Muscle of leg (tissue), 11 donors: ENCODE data around the gene MRGPRD. TPM values are rescaled to one million over a fixed set of nuclear protein-coding genes. Genes with fewer than 3 reads are reported as not detected.
A peak's percentile ranks its signal among the peaks of the same experiment; 100 is the strongest.

Source experiments
- DNase-seq: peaks from one replicate; pipeline ENCODE4 v3.0.0; 2013
- H3K27ac ChIP-seq: one replicate; pipeline ENCODE4 v1.5.1; 2013; ENCODE audit warnings: mild to moderate bottlenecking, low read length, control low read depth
- H3K27me3 ChIP-seq: one replicate; pipeline ENCODE4 v1.6.1; 2013; ENCODE audit warnings: low read length; ENCODE audit not compliant: control insufficient read depth, insufficient read depth
- H3K36me3 ChIP-seq: one replicate; pipeline ENCODE4 v1.6.1; 2013; ENCODE audit warnings: low read length; ENCODE audit not compliant: control insufficient read depth, insufficient read depth
- H3K4me1 ChIP-seq: one replicate; pipeline ENCODE4 v1.6.1; 2013; ENCODE audit warnings: low read length; ENCODE audit not compliant: control insufficient read depth, insufficient read depth
- H3K4me3 ChIP-seq: one replicate; pipeline ENCODE4 v1.5.1; 2013; ENCODE audit warnings: low read length, control low read depth
- H3K9me3 ChIP-seq: replicated peaks from 2 replicates; pipeline ENCODE4 v1.6.1; 2013; ENCODE audit warnings: low read depth, low read length; ENCODE audit not compliant: control insufficient read depth
- WGBS: methylation state at CpG from one replicate; pipeline ENCODE4 v1.1.5; 2013; ENCODE audit warnings: missing lambda C conversion rate; ENCODE audit not compliant: insufficient coverage; 5-methylcytosine and 5-hydroxymethylcytosine counted together
- polyA plus RNA-seq, 8 donors: library from polyadenylated mRNA; unstranded; fragments of 120-200 nt; gene quantifications; one replicate each; pipeline versions ENCODE4 v1.2.1 to v1.2.3, GENCODE V29; 2013; ENCODE audit warnings: inconsistent platforms in 1 of 8, low replicate concordance in 1 of 8; ENCODE audit not compliant: insufficient read length in 8 of 8, insufficient read depth in 1 of 8
- total RNA-seq: library from RNA; stranded (reverse); fragments of 120-200 nt; gene quantifications from one replicate; pipeline ENCODE4 v1.2.4, GENCODE V29; 2013

The MRGPRD gene
- total and polyA plus RNA-seq, 9 donors, result 0.25 to 0.60 (median 0.27) TPM; not detected in 6

- DNase-seq, result peak; percentile 98
- no peaks in the 10 kb centered on the region for H3K9me3 ChIP-seq
- peaks cover 5% of the 10 kb centered on the region for H3K36me3 ChIP-seq
- WGBS, result 0% methylated on average over 27 of the region's 43 CpGs
- H3K4me1 ChIP-seq, result peaks cover 68% of the 10 kb centered on the region
- H3K4me3 ChIP-seq, result peak within 1 kb of the TSS; percentile 67
- peak within 1 kb of the TSS; percentile 95 for H3K27ac ChIP-seq
- H3K27me3 ChIP-seq, result peaks cover 43% of the 10 kb centered on the region
Observed at GRCh38 chr11:69013009-69013951, 32.5 kb upstream of the MRGPRD start, which contains the start of gene MRGPRF. Gene MRGPRF (minus strand): TSS chr11:69013246. CDS start chr11:69009901, 3,345 bp downstream.

GRCh38 chr11:69012092-69013008 is 31.6 kb upstream of the MRGPRD start:
- Histone ChIP-seq H3K4me1 (peaks cover 76% of the 10 kb centered on the region), H3K27ac (peak overlapping the region; percentile 95), H3K4me3 (peak overlapping the region; percentile 67), H3K27me3 (peaks cover 43% of the 10 kb centered on the region), H3K36me3 (peaks cover 14% of the 10 kb centered on the region), H3K9me3 (no peaks in the 10 kb centered on the region)
- peak; percentile 60 for DNase-seq
- 13% methylated on average over 13 of the region's 21 CpGs for WGBS

- H3K9me3 ChIP-seq, result no peaks in the 10 kb centered on the region
- no peak for DNase-seq
- H3K27me3 ChIP-seq, result peaks cover 43% of the 10 kb centered on the region
- H3K27ac ChIP-seq, result peak overlapping the region; percentile 95
- peak overlapping the region; percentile 67 for H3K4me3 ChIP-seq
- H3K4me1 ChIP-seq, result peaks cover 76% of the 10 kb centered on the region
- 52% methylated on average over 6 of the region's 9 CpGs for WGBS
- peaks cover 16% of the 10 kb centered on the region for H3K36me3 ChIP-seq
Observed at GRCh38 chr11:69011624-69012091, 30.9 kb upstream of the MRGPRD start.

- no peaks in the 10 kb centered on the region for H3K9me3 ChIP-seq
- peak overlapping the region; percentile 67 for H3K4me3 ChIP-seq
- peaks cover 43% of the 10 kb centered on the region for H3K27me3 ChIP-seq
- WGBS, result 6% methylated on average over 42 of the region's 43 CpGs
- H3K27ac ChIP-seq, result peak overlapping the region; percentile 95
- DNase-seq, result peak; percentile 91
- peaks cover 76% of the 10 kb centered on the region for H3K4me1 ChIP-seq
- H3K36me3 ChIP-seq, result peaks cover 16% of the 10 kb centered on the region
Observed at GRCh38 chr11:69010964-69011623, 30.3 kb upstream of the MRGPRD start.

GRCh38 chr11:69010361-69010891 is 29.6 kb upstream of the MRGPRD start:
- peaks cover 18% of the 10 kb centered on the region for H3K36me3 ChIP-seq
- H3K9me3 ChIP-seq, result no peaks in the 10 kb centered on the region
- 41% methylated on average over 3 of the region's 9 CpGs for WGBS
- H3K4me3 ChIP-seq, result peak overlapping the region; percentile 48
- peaks cover 41% of the 10 kb centered on the region for H3K27me3 ChIP-seq
- peaks cover 79% of the 10 kb centered on the region for H3K4me1 ChIP-seq
- no peak for DNase-seq
- peak overlapping the region; percentile 73 for H3K27ac ChIP-seq

- no peaks in the 10 kb centered on the region for H3K9me3 ChIP-seq
- H3K4me1 ChIP-seq, result peaks cover 71% of the 10 kb centered on the region
- H3K27ac ChIP-seq, result peak overlapping the region; percentile 69
- peaks cover 40% of the 10 kb centered on the region for H3K27me3 ChIP-seq
- no peak for DNase-seq
- no peak overlapping the region for H3K4me3 ChIP-seq
- peaks cover 26% of the 10 kb centered on the region for H3K36me3 ChIP-seq
- 69% methylated on average over 6 of the region's 16 CpGs for WGBS
Observed at GRCh38 chr11:69009441-69010211, 28.8 kb upstream of the MRGPRD start.

- Histone ChIP-seq H3K27ac (peak overlapping the region; percentile 69), H3K27me3 (peaks cover 32% of the 10 kb centered on the region), H3K4me1 (peaks cover 64% of the 10 kb centered on the region), H3K4me3 (no peak overlapping the region), H3K9me3 (no peaks in the 10 kb centered on the region), H3K36me3 (peaks cover 32% of the 10 kb centered on the region)
- peak; percentile 88 for DNase-seq
- 49% methylated on average over 13 of the region's 17 CpGs for WGBS
Observed at GRCh38 chr11:69008737-69009440, 28.1 kb upstream of the MRGPRD start.

GRCh38 chr11:69007975-69008381 is 27.2 kb upstream of the MRGPRD start:
- peaks cover 57% of the 10 kb centered on the region for H3K4me1 ChIP-seq
- DNase-seq, result no peak
- 37% methylated on average over 3 of the region's 8 CpGs for WGBS
- peaks cover 24% of the 10 kb centered on the region for H3K27me3 ChIP-seq
- H3K27ac ChIP-seq, result peak overlapping the region; percentile 69
- no peaks in the 10 kb centered on the region for H3K9me3 ChIP-seq
- peaks cover 37% of the 10 kb centered on the region for H3K36me3 ChIP-seq
- no peak overlapping the region for H3K4me3 ChIP-seq
